ENCODE data around the gene MAB21L4. TPM values are rescaled to one million over a fixed set of nuclear protein-coding genes. Genes with fewer than 3 reads are reported as not detected.

The MAB21L4 gene
- total and polyA plus RNA-seq, 7 donors = 1.2 to 17.6 (median 1.7) TPM; not detected in 4

- H3K9me3 ChIP-seq = no peaks in the 10 kb centered on the region
- no peaks in the 10 kb centered on the region for H3K36me3 ChIP-seq
- DNase-seq = no peak
- no peaks in the 10 kb centered on the region for H3K4me1 ChIP-seq
- intact Hi-C loops (cut with DNase I) = no loop called here
- no peaks in the 10 kb centered on the region for H3K27me3 ChIP-seq
- H3K27ac ChIP-seq = no peak overlapping the region
- WGBS, 2 donors = 35 to 36% methylated on average over 17 of the region's 17 CpGs
- H3K4me3 ChIP-seq = no peak overlapping the region
- TF ChIP-seq CTCF (IDR thresholded peaks at IDR 0.05) (no peak), POLR2A (IDR thresholded peaks at IDR 0.05) (no peak), POLR2AphosphoS5 (IDR thresholded peaks at IDR 0.05) (no peak), EP300 (IDR thresholded peaks at IDR 0.05) (no peak)
These were observed 2.6 kb downstream of the MAB21L4 start for GRCh38 chr2:240893363-240893844.

GRCh38 chr2:240892925-240893324 lies 3.0 kb downstream of the MAB21L4 start:
- no peaks in the 10 kb centered on the region for H3K4me1 ChIP-seq
- no peak overlapping the region for H3K4me3 ChIP-seq
- TF ChIP-seq POLR2A (IDR thresholded peaks at IDR 0.05) = no peak
- no peak for TF ChIP-seq EP300 (IDR thresholded peaks at IDR 0.05)
- TF ChIP-seq POLR2AphosphoS5 (IDR thresholded peaks at IDR 0.05) = no peak
- TF ChIP-seq CTCF (IDR thresholded peaks at IDR 0.05) = no peak
- H3K27me3 ChIP-seq = no peaks in the 10 kb centered on the region
- H3K27ac ChIP-seq = no peak overlapping the region
- H3K36me3 ChIP-seq = no peaks in the 10 kb centered on the region
- no peak for DNase-seq
- intact Hi-C loops (cut with DNase I) = no loop called here
- H3K9me3 ChIP-seq = no peaks in the 10 kb centered on the region
- WGBS, 2 donors = 83 to 87% methylated on average over 12 of the region's 12 CpGs

- H3K9me3 ChIP-seq = no peaks in the 10 kb centered on the region
- H3K4me3 ChIP-seq = no peak overlapping the region
- intact Hi-C loops (cut with DNase I) = no loop called here
- no peak for DNase-seq
- no peaks in the 10 kb centered on the region for H3K36me3 ChIP-seq
- TF ChIP-seq POLR2AphosphoS5 (IDR thresholded peaks at IDR 0.05) = no peak
- no peak for TF ChIP-seq EP300 (IDR thresholded peaks at IDR 0.05)
- no peak for TF ChIP-seq CTCF (IDR thresholded peaks at IDR 0.05)
- TF ChIP-seq POLR2A (IDR thresholded peaks at IDR 0.05) = no peak
- H3K4me1 ChIP-seq = no peaks in the 10 kb centered on the region
- H3K27me3 ChIP-seq = no peaks in the 10 kb centered on the region
- no peak overlapping the region for H3K27ac ChIP-seq
- WGBS, 2 donors = 79 to 85% methylated on average over 9 of the region's 9 CpGs
These were observed 3.6 kb downstream of the MAB21L4 start for GRCh38 chr2:240892356-240892755.

- Histone ChIP-seq H3K36me3 (no peaks in the 10 kb centered on the region), H3K27ac (no peak overlapping the region), H3K4me3 (no peak overlapping the region), H3K9me3 (no peaks in the 10 kb centered on the region), H3K27me3 (no peaks in the 10 kb centered on the region), H3K4me1 (no peaks in the 10 kb centered on the region)
- intact Hi-C loops (cut with DNase I) = no loop called here
- 68 to 82% methylated on average over 20 of the region's 20 CpGs for WGBS, 2 donors
- TF ChIP-seq POLR2A (IDR thresholded peaks at IDR 0.05) = no peak
- TF ChIP-seq EP300 (IDR thresholded peaks at IDR 0.05) = no peak
- TF ChIP-seq CTCF (IDR thresholded peaks at IDR 0.05) = no peak
- TF ChIP-seq POLR2AphosphoS5 (IDR thresholded peaks at IDR 0.05) = no peak
- DNase-seq = no peak
These were observed 4.2 kb downstream of the MAB21L4 start for GRCh38 chr2:240891492-240892340.

All from sigmoid colon (tissue), 7 donors.